Osteoblast (primary cell): ENCODE data around the gene ZNF224. TPM values are rescaled to one million over a fixed set of nuclear protein-coding genes. Genes with fewer than 3 reads are reported as not detected.

Source experiments
- DNase-seq: peaks from one replicate; pipeline ENCODE4 v3.0.0; 2011; ENCODE audit warnings: low spot score, mixed read lengths; ENCODE audit not compliant: insufficient read length; ENCODE audit errors: missing footprints
- H2AFZ ChIP-seq: 2 replicates; pipeline ENCODE4 v1.6.0; 2011; ENCODE audit warnings: mild to moderate bottlenecking, low read length
- H3K27ac ChIP-seq: 2 replicates; pipeline ENCODE4 v1.5.1; 2011; ENCODE audit warnings: mild to moderate bottlenecking, low read depth, low read length, moderate library complexity
- H3K27me3 ChIP-seq: 2 replicates; pipeline ENCODE4 v1.6.0; 2012; ENCODE audit warnings: mild to moderate bottlenecking, control low read depth, inconsistent platforms, low read length, moderate library complexity; ENCODE audit not compliant: insufficient read depth
- H3K36me3 ChIP-seq: 2 replicates; pipeline ENCODE4 v1.5.1; 2011; ENCODE audit warnings: mild to moderate bottlenecking, low read length, control low read depth, moderate library complexity; ENCODE audit not compliant: insufficient read depth
- H3K4me1 ChIP-seq: 2 replicates; pipeline ENCODE4 v1.5.1; 2011; ENCODE audit warnings: mild to moderate bottlenecking, low read length, control low read depth, moderate library complexity; ENCODE audit not compliant: insufficient read depth
- H3K4me2 ChIP-seq: 2 replicates; pipeline ENCODE4 v1.6.0; 2011; ENCODE audit warnings: mild to moderate bottlenecking, low read length; ENCODE audit not compliant: insufficient read depth
- H3K4me3 ChIP-seq: fragments of 200-600 bp; sonication (generic); 3 replicates; pipeline ENCODE4 v1.5.1; 2012; ENCODE audit warnings: mild to moderate bottlenecking, low read length, inconsistent platforms; ENCODE audit not compliant: insufficient read depth
- H3K79me2 ChIP-seq: 2 replicates; pipeline ENCODE4 v1.6.0; 2012; ENCODE audit warnings: mild to moderate bottlenecking, low read length, control low read depth, inconsistent platforms; ENCODE audit not compliant: insufficient read depth
- H3K9me3 ChIP-seq: 2 replicates; pipeline ENCODE4 v1.5.1; 2011; ENCODE audit warnings: low read depth, low read length, control low read depth
- H4K20me1 ChIP-seq: 2 replicates; pipeline ENCODE4 v1.6.0; 2012; ENCODE audit warnings: mild to moderate bottlenecking, low read length, control low read depth; ENCODE audit not compliant: insufficient read depth
- total RNA-seq: library from RNA; depleted of rRNA; stranded (reverse); fragments of >200 nt; gene quantifications from 2 replicates; pipeline ENCODE4 v1.2.3, GENCODE V29; 2012
- TF ChIP-seq, protein P1 (sequence below): IDR thresholded peaks from 2 replicates; pipeline ENCODE4 v1.5.1; 2011; ENCODE audit warnings: mild to moderate bottlenecking, low read depth, low read length, moderate library complexity; ENCODE audit errors: extremely low read depth

The ZNF224 gene
- total RNA-seq, 1 donor: 32.6 TPM

DNA sequence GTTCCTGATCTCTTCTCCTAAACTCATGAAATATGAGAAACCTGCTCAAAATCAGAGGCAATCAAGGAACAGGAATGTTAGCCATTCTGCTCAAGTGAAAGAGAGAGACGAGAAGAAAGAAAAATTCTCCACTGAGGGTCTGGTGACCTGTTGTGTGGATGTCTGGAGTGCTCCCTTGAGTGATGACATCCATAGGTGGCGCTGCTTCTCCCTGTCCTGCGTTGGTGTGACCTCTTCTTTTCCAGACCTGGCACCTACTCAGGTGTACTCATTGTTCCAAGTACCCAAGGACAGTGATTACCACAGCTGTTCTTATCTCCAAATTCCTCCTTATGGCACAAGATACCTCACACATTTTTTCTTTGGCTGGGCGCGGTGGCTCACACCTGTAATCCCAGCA, 38.3 kb upstream of the ZNF224 start:
- Histone ChIP-seq H2AFZ (no peak overlapping the region), H3K27me3 (peaks cover under 1% of the 10 kb centered on the region), H3K4me2 (no peak overlapping the region), H3K36me3 (peaks cover 16% of the 10 kb centered on the region), H3K79me2 (peaks cover 19% of the 10 kb centered on the region), H3K9me3 (no peaks in the 10 kb centered on the region), H3K27ac (no peak overlapping the region), H3K4me1 (peaks cover 13% of the 10 kb centered on the region), H3K4me3 (no peak overlapping the region), H4K20me1 (no peaks in the 10 kb centered on the region)
- DNase-seq: no peak
- TF ChIP-seq, protein P1, sequence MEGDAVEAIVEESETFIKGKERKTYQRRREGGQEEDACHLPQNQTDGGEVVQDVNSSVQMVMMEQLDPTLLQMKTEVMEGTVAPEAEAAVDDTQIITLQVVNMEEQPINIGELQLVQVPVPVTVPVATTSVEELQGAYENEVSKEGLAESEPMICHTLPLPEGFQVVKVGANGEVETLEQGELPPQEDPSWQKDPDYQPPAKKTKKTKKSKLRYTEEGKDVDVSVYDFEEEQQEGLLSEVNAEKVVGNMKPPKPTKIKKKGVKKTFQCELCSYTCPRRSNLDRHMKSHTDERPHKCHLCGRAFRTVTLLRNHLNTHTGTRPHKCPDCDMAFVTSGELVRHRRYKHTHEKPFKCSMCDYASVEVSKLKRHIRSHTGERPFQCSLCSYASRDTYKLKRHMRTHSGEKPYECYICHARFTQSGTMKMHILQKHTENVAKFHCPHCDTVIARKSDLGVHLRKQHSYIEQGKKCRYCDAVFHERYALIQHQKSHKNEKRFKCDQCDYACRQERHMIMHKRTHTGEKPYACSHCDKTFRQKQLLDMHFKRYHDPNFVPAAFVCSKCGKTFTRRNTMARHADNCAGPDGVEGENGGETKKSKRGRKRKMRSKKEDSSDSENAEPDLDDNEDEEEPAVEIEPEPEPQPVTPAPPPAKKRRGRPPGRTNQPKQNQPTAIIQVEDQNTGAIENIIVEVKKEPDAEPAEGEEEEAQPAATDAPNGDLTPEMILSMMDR: no peak

DNA sequence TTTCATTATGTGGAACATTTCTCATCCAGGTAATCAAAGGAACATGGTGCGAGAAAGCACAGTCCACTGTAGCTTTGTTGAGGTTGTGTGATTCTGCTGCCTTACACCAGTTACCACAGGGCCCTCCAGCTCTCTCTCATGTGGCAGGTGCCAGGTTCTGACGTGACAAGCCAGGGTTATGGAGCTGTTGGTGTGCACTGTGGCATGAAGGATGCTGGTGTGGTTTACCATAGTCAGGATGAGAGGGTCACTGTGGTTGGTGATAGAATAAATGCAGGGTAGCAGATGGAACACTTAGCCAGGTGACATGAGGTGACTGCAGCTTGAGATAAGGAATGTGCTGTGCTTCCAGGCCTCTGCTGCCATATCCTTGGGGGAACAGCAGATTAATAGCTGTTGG, 34.9 kb upstream of the ZNF224 start:
- TF ChIP-seq, protein P1: no peak
- no peaks in the 10 kb centered on the region for H3K27me3 ChIP-seq
- no peaks in the 10 kb centered on the region for H3K9me3 ChIP-seq
- H3K36me3 ChIP-seq: peaks cover 38% of the 10 kb centered on the region
- no peak overlapping the region for H3K4me2 ChIP-seq
- H3K4me1 ChIP-seq: no peaks in the 10 kb centered on the region
- no peak overlapping the region for H3K4me3 ChIP-seq
- no peaks in the 10 kb centered on the region for H4K20me1 ChIP-seq
- no peak overlapping the region for H2AFZ ChIP-seq
- no peak for DNase-seq
- H3K27ac ChIP-seq: no peak overlapping the region
- H3K79me2 ChIP-seq: peaks cover 4% of the 10 kb centered on the region

DNA sequence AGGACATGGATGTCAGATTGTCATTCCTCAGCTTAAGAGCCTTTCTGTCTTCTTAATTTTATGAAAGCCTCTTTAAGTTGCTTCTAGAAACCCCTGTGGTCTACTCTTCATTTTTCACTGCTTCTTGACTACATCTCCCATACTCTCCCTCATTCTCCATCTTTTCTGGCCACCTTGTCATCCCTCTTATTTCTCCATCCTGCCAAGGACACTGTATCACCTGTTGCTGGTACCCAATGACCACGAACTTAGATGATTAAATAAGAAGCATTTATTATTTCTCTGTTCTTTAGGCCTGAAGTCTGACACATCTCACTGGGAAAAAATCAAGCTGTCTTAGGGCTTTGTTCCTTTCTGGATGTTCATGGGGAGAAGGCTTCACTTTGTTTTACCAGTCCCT, 33.1 kb upstream of the ZNF224 start:
- TF ChIP-seq, protein P1: no peak
- Histone ChIP-seq H3K27ac (no peak overlapping the region), H3K9me3 (peaks cover 6% of the 10 kb centered on the region), H3K36me3 (peaks cover 50% of the 10 kb centered on the region), H3K4me3 (no peak overlapping the region), H3K79me2 (no peaks in the 10 kb centered on the region), H3K4me2 (no peak overlapping the region), H3K4me1 (no peaks in the 10 kb centered on the region), H3K27me3 (no peaks in the 10 kb centered on the region), H2AFZ (no peak overlapping the region), H4K20me1 (no peaks in the 10 kb centered on the region)
- DNase-seq: no peak

DNA sequence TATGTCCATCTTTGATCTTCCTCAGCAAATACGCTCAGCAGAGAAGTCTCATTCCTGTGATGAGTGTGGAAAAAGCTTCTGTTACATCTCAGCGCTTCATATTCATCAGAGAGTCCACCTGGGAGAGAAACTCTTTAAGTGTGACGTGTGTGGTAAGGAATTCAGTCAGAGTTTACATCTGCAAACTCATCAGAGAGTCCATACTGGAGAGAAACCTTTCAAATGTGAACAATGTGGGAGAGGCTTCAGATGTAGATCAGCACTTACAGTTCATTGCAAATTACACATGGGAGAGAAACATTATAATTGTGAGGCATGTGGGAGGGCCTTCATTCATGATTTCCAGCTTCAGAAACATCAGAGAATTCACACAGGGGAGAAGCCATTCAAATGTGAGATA, 27.9 kb upstream of the ZNF224 start:
- no peaks in the 10 kb centered on the region for H4K20me1 ChIP-seq

More for the DNA sequence above, 27.9 kb upstream of the ZNF224 start:
- Histone ChIP-seq H3K36me3 (peaks cover 48% of the 10 kb centered on the region), H3K79me2 (no peaks in the 10 kb centered on the region), H3K27me3 (no peaks in the 10 kb centered on the region), H3K4me1 (no peaks in the 10 kb centered on the region), H3K4me3 (no peak overlapping the region), H2AFZ (no peak overlapping the region), H3K27ac (no peak overlapping the region), H3K4me2 (no peak overlapping the region), H3K9me3 (peaks cover 21% of the 10 kb centered on the region)
- TF ChIP-seq, protein P1: no peak
- no peak for DNase-seq
